Activated CD8-positive, alpha-beta memory T cell treated with anti-CD3 and anti-CD28 coated beads, Interleukin-2, amount 50 U/mL, for 48 hours (primary cell): Measurements from ENCODE around the gene GH2.
A peak's percentile ranks its signal among the peaks of the same experiment; 100 is the strongest.

ENCODE experiments used
- DNase-seq: peaks from one replicate; pipeline ENCODE4 v3.0.0-alpha.2; 2020

GH2 gene

GRCh38 chr17:63838631-63839171, 43.0 kb downstream of the GH2 start:
- DNase-seq = no peak

- no peak for DNase-seq
Measured at GRCh38 chr17:63837962-63838600, 43.7 kb downstream of the GH2 start.

GRCh38 chr17:63837480-63837879, 44.3 kb downstream of the GH2 start:
- DNase-seq = no peak

GRCh38 chr17:63836811-63837210, 44.9 kb downstream of the GH2 start:
- DNase-seq = no peak

- no peak for DNase-seq
Measured at GRCh38 chr17:63835167-63835720, 46.5 kb downstream of the GH2 start.

- DNase-seq = peak; percentile 66
Measured at GRCh38 chr17:63834431-63835166, 47.1 kb downstream of the GH2 start.

- DNase-seq = peak; percentile 54
Measured at GRCh38 chr17:63833741-63834373, 47.9 kb downstream of the GH2 start.

GRCh38 chr17:63833026-63833740, 48.6 kb downstream of the GH2 start:
- peak; percentile 51 for DNase-seq

- no peak for DNase-seq
Measured at GRCh38 chr17:63832455-63832854, 49.3 kb downstream of the GH2 start.

GRCh38 chr17:63832014-63832413, 49.7 kb downstream of the GH2 start:
- DNase-seq = no peak

- peak; percentile 43 for DNase-seq
Measured at GRCh38 chr17:63831505-63831904, 50.2 kb downstream of the GH2 start.

GRCh38 chr17:63830904-63831491, 50.7 kb downstream of the GH2 start:
- peak; percentile 49 for DNase-seq

- peak; percentile 47 for DNase-seq
Measured at GRCh38 chr17:63830278-63830677, 51.5 kb downstream of the GH2 start.
